HG03135 (cell line): Measurements from ENCODE around the gene RHOV.
A peak's percentile ranks its signal among the peaks of the same experiment; 100 is the strongest.

Experiments used
- ATAC-seq: cut with Tn5 transposase; IDR thresholded peaks from one replicate; pipeline ENCODE4 v1.9.1; 2021; ENCODE audit warnings: mild to moderate bottlenecking, moderate library complexity; ENCODE audit not compliant: unreplicated experiment

Gene RHOV, protein sequence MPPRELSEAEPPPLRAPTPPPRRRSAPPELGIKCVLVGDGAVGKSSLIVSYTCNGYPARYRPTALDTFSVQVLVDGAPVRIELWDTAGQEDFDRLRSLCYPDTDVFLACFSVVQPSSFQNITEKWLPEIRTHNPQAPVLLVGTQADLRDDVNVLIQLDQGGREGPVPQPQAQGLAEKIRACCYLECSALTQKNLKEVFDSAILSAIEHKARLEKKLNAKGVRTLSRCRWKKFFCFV

DNA sequence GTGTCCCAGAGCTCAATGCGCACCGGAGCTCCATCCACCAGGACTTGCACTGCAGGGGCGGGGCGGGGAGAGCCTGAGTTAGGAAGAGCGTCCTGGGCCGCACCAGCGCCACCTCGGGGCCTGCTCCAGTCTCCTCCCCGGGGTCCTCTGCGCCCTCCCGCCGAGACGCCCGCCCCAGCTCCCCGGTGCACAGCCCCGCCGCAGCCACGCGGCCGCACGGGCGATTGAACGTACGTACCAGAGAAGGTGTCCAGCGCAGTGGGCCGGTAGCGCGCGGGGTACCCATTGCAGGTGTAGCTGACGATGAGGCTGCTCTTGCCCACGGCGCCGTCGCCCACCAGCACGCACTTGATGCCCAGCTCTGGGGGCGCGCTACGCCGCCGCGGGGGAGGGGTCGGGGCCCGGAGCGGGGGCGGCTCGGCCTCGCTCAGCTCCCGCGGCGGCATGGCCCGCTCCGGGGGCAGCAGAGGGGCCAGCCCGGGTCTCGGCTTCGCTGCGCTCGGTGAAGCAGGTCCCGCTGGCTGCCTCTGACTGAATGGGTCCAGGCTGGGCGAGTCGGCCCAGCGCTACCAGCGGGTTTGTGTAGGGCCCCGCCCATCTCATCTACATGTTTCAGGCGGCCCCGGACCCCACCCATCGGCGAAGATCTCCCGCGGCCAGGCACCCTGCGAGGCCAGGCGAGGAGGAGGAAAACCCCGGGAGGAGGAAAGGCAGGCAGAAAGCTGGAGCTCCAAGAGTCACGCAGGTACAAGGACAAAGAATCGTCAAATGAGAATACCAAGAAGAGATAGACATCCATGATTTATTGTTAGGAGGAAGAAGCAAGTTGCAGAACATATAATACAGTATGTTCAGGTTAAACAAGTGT is at the start of gene RHOV:
Gene RHOV (minus strand): TSS at position 541 of the 868 bp plus-strand sequence. CDS start 95 bp downstream, at position 446.
- peak; percentile 51 for ATAC-seq

DNA sequence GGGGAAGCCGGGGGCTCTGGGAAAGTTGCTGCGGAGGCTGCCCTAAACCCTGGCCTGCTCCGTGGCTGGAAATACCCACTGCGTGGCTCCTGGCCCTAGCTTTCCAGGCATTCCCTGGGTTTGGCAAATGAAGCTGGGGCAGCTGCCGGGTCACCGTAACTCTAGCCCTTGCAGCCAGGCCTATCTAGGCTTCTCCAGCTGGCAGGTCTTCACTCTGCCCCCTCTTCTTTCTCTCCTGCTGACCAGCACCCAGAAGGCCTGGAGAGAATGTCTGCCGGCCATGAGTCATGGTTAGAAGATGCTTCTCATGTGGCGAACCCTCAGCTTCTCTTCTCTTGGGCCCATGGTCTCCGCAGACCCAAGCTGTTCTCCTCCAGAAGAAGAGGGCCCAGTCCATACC is 49.5 kb upstream of the RHOV start:
- no peak for ATAC-seq

DNA sequence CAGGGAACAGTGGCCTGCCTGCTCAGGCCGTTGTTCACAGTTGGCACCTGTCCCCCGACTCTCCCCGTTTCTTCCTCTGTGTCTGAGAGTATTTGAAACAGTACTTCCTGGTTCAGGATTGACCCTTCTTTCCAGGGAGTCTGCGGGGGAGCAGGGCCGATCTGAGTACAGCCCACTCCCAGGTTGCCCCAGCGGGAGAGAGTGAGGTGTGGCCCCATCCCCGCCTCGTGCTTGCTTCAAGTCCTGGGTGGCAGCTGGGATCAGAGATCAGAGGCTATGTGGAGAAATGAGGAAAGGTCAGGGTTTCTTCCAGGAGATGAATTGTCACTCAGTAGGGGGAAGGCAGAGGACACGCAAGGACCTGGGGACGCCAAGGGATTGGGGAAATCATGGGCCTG is 48.6 kb upstream of the RHOV start:
- ATAC-seq, result no peak

DNA sequence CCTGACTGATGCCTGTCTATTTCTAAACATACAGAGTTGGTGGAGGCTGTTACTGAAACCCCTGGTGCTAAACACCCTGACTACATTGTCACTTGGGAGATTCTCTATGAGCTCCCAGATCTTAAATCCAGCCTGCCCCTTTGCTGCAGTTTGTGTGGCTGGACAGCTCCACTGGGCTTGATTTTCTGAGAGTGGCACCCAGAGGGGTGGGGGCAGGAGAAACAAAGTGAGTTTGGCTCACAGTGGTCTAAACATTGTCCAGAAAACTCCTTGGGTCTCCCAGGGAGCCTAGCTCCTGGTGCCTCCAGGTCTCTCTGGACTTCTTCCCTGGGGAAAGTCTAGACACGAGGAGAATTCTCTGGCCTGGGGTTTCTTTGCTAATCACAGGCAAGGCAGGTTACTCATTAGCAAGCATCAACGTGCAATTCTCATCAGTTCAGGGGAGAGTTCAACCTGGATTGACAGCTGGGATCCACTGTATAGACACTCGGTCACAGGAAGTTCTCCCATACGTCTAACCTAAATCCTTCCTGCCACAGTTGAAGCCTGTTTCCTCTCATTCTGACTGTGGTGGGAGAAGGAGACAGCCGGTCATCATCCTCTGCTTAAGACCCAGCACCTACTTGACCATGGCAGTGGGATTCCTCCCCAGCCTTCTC is 48.0 kb upstream of the RHOV start:
- ATAC-seq, result no peak

DNA sequence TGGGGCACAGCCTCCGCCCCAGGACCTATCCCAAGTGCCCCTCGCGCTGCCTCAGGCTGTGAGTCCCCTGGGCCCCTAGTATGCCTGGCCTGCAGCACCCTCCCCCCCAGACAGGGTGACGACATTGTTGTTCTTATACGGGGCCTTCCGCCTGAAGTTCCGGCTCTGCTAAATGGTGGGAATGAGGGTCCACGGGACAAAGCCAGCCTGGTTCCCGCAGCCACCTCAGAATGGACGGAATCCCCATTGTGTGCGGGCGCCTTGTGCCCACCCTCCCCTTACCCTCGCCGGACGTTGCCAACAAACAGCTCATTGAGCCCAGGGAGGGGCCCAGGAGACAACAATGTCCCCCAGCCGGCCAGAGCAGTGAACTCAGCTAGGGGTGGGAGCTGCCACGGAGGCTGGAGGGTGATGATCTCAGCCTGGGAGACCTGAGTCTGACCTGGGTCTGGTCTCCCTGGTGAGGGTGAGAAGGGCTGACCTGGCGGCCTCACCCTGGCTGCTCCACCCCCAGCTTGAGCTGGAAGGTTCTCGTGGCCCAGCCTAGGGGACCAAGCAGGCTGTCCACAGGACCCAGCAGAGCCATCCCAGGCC is 44.9 kb upstream of the RHOV start:
- no peak for ATAC-seq

DNA sequence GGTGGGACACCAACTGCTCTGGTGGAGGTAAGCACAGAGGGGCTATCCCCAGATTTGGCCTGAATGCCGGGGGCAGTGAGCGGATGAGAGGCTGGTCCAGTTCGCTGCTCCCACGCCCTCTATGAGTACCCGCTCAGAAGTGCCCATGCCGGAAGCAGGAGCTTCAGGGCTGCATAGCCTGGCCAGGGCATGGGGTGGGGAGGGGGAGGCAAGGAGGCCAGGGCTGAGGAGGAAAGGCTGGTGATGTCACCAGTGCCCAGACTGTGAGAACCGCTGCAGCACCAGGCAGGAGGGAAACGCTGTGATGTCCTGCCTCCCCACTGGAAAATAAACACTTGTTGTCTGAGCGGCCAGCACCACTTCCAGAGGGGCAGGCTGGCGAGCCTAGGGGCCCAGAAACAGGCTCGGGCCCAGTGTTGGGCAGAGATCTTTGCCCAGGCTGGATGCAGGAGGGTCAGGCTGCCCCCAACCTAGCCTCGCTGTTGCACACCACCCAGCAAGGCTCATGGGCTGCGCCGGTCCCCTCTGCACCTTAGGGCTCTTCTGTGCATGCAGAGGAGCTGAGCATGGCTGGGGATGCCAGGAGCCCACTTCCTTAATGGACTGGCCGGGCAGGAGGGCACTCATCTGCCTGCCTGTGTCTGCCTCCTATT is 44.2 kb upstream of the RHOV start:
- no peak for ATAC-seq

DNA sequence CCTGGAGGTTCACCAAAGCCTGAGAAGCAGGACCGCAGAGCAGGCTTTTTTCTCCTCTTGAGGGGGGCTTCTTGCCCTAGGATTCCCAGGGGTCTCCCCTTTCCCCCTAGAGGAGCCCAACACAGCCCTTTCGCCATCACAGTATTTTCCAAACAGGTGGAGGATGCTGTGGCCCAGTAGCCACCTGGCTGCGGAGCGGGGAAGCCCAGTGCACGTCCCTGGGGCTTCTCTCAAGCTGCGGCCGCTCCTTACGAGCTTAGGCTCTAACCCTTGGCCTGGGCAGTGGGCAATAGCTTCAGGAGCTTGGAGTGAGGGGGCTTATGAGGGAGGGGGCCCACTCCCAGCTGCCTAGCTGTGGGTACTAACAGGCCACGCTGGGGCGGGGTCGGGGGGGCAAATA is 43.6 kb upstream of the RHOV start:
- no peak for ATAC-seq

DNA sequence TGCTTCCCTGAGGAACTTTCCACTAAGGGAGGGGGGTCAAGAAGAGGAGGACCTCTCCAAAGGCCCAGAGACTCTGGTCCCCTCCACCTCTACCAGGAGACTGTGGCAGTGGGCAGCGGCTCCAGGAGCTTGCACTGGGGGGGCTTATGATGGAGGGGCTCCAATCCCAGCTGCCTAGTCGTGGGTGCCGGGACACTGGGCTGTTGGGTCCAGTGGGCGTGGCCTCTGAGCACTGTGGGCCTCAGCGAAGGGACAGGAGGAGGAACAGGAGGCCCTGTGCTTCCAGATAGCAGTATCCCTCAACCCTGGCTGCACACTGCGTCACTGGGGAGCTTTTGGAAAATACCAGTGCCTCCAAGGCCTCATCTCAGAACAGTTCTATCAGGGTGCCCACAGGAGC is 41.6 kb upstream of the RHOV start:
- ATAC-seq, result no peak

DNA sequence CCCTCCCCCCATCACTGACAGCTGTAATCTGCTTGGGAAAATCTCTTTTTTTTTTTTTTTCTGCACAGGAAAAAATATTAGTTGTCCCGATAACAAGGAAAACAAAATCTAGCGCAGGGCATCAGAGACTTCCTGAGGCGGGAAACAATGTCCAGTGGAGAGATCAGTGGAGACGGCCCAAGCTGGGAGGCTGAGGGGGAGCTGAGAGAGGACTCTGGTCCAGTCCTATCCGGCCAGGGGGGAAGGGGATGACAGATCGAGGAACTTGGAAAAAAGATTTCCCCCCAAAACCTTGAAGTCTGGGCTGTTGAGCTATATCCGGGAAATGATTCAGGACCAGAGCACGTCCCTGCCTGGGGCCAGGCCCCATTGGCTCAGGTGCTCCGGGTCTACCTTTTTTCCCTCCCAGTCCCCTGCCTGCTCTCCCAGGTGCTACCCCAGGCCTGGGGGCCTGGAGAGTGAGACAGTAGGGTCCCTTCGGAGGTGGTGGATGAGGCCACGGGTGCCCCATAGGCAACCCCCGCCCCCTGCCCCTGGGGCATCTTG is 41.2 kb upstream of the RHOV start:
- ATAC-seq, result no peak

DNA sequence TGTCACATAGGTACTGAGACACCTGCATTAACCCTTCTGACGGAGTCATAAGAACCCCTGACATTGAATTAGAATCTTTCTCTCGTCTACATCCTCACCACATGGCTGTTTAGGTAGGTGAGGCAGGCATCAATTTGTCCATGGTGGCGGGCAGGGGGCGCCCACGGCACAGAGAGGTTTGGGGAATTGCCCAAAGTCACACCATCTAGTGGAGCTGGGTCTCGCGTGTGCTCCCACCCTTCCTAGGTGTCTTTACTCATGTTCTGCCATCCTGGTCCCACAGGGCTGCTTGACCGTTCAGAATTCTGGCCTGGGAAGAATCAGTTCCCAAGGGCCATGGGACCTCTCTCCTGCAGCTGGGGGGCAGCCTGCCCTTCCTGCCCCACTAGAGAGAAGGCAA is 40.5 kb upstream of the RHOV start:
- no peak for ATAC-seq

DNA sequence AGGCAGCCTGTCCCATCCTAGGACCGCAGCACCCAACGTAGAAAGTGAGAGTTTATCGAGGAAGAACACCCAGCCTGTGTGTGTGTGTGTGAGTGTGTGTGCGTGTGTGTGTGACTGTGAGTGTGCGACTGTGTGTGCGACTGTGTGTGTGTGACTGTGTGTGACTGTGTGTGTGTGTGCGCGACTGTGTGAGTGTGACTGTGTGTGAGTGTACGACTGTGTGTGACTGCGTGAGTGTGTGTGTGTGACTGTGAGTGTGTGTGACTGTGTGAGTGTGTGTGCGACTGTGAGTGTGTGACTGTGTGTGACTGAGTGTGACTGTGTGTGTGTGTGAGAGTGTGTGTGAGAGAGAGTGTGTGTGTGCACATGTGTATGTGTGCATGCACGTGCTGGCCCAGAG is 40.0 kb upstream of the RHOV start:
- no peak for ATAC-seq

DNA sequence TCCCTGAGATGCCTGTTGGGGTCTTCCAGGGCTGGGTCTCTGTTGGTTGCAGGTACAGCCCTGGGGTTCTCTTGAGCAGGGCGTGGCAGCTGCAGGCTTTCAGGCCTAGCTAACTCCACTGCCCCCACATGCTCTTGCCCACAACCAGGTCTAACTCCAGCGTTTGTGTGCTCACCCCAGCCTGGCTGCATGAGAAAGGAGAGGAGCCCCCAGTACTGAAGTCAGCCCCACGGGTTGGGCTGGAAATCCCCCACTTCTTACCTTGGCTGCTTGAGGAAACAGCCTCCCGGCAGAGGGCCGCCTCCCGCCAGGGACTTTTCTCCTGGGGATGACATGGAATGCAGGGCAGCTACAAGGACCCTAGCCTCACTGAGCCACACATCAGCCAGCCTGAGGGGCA is 38.4 kb upstream of the RHOV start:
- no peak for ATAC-seq

DNA sequence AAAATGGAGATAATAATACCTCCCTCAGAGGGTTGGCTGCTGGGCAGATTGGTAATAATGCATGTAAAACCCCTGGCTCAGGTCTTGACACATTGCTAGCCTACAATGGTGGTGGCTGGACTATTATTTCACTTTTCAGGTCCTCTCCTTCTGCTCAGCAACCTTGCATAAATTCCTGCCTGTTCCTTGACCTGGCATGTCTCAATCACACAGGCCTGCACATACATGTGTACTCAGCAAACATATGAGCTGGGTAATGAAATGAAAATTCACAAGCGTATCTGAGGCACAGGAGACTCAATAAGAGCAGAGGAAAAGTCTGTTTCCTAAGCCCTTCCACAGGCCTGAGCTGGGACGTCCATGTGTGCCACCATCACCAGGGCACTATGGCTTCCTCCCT is 37.7 kb upstream of the RHOV start:
- ATAC-seq, result no peak

DNA sequence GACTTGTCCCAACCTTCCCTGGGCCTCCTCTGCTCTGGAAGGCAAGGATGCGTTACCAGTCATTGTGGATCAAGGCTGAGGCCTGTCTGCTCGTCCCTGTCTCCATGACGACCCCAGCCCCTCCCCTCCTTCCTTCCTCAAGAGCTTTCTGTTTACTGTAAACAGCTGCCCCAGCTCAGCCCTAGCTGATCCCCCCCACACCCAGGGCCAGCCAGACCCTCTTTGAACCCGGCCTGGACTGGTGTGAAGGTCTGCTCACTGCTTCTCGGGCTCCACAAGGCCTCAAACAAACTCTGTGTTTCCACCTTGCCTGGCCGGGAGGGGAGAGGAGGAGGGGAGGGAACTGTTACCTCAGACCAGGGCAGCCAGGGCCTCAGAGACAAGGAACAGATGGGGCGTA is 37.1 kb upstream of the RHOV start:
- no peak for ATAC-seq

DNA sequence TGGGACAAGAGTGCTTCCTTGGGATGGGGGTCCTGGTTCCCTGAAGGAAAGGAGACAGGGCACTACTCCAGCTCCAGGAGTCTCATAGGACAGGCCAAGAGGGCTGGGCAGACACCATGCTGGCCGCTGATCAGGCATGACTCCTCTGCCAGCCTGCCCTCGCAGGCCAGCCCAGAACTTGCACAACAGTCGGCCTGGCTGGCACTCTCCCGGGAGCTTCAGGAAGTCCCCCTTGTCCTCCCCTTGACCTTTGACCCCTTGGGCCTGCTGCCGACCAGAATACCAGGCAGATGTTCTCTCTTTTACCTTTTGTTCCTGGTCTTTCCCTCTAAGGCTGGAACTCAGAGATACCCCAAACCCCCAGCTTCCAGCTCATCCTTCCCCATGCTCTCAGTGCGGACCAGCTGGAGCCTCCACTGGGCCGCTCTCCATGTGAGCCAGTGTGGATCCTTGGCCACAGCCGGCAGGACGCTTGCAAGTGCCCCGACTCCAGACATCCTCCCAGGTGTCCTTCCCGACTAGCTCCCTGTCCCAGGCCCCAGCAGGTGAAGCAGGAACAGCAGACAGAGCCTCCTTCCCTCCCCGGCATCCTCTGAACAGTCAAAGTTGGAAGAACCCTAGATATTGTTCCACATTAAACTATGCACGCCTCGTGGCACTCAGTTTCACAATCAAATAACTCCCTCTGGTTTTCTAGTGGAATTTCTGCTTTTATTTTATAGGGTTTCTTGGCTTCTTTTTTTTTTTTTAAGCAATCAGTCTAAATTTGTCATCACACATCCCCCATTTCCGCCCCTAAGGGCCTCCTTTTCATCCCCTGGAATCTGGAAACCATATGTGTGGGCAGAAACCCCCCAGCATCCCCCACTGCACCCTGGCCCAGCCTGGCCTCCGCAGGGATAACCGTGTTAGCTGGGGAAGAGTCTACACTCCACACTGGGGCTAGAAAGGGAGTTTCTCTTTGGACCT is 35.9 kb upstream of the RHOV start:
- ATAC-seq, result no peak

DNA sequence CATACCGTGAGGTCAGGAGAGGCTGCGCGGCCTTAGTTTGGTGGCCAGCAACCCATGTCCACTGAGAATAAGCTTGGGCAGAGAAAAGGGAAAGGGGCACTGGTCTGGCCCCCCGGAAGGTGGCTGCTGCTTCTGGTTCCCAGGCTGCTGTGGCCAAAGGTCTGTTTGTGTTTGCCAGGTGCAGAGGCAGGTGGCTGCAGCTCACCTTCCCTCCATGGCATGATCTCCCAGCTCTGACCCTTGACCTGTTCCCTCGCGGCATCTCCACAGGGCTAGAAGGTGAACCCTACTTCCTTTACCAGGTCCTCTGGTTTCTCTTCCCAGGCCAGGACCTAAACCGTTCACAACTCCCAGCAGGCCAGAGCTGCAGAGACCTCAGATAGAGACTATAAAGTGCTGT is 34.1 kb upstream of the RHOV start:
- no peak for ATAC-seq

DNA sequence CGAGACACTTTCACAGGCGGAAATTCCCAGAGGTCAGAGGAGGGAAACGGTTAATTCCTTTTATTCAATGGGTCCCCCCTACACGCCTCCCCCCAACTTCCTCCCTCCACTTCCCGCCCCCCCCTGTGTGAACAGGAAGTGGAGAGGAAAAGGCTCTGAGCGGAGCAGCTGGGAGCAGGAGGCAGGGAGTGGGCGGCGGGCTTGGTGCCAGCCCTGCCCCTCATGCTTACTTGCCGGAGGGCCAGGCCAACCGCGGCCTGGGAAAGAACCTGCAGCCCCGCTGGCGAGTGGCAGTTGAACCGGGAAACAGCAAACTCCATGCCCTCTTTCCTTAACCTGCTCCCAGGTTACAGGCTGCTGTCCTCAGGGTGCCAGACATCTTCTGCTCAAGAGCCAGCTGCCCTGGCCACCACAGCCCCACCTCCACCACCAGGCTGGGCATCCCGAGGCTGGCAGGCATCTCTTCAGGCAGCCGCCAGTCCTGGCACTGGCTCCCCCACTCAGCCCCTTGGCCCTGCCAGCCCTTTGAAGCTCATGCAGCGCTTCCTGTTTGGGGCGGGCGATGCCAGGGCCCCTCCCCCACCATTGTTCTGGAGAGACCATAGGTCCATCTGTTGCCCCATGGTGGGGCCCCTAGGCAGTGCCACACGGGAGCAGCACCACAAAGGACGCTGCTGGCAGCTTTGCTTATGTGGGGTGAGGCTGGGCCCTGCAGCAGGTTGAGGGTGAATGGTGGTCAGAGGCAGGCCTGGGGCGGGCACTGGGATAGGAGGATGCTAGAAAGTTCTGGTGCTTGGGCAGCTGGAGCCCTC is 33.2 kb upstream of the RHOV start:
- ATAC-seq, result no peak

DNA sequence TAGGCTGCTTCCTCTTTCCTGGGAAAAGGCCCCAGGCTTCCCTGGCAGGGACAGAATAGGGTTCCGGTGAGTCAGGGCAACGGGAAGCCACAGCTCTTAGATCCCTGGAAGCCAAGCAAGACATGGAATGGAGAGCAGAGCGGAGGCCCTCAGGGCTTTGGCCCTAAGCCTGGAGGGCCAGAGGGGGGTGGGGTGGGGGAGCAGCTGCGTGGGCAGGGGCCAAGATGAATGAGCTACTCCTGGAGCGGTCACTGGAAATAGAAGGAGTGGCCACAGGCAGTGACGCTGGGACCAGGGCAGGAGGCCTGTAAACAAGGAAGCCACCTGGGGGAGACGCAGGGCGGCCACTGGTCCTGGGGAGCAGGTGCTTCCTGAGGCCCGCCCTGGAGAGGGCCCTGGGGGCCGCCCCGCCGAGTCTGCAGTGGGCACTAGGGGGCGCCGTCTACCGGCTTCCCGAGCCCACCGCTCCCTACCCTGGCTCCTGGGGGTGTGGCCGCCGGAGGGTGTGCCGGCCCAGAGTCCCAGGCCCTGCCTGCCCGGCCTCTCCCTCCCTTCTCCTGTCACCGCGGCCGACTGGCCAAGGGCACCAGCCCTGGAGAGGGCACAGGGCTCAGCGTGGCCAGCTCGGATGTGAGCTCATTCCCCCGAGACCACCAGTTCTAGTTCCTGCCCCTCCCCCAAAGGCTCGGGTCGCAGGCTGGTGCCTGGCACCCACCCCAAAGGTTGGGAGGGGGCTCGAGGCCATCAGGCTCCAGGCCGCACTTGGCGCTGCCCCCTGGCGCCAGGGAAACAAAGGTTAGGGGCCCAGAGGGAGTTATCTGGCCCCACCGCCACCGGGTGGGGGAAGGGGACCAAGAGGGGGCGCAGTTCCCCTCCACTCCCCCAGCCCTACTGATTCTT is 32.3 kb upstream of the RHOV start:
- ATAC-seq, result peak; percentile 62
